Muscle of back (tissue), 11 donors: ENCODE results near the gene VRK2. TPM values are rescaled to one million over a fixed set of nuclear protein-coding genes. Genes with fewer than 3 reads are reported as not detected.
"Not testable (repeated sequence)": the region's sequence is repeated elsewhere in the genome, so short reads cannot be mapped to it uniquely, and the experiment has no call there.

Experiments
- DNase-seq, 3 donors: peaks; one replicate each; pipeline versions ENCODE4 v3.0.0 to v3.0.0-alpha.2; 2013
- polyA plus RNA-seq, 10 donors: library from polyadenylated mRNA; unstranded; fragments of 120-200 nt; gene quantifications; one replicate each; pipeline ENCODE4 v1.2.1, GENCODE V29; 2013; ENCODE audit not compliant: insufficient read length in 10 of 10

VRK2 gene
- polyA plus RNA-seq, 10 donors, result 10.4 to 16.6 (median 15.1) TPM

- no peak for DNase-seq
Measured at GRCh38 chr2:58158481-58158880, 111.9 kb downstream of the VRK2 start.

GRCh38 chr2:58163913-58164312 is 117.3 kb downstream of the VRK2 start:
- DNase-seq, result no peak

GRCh38 chr2:58168130-58168529 is 121.5 kb downstream of the VRK2 start:
- DNase-seq, result not testable (repeated sequence)

- not testable (repeated sequence) for DNase-seq
Measured at GRCh38 chr2:58169845-58170244, 123.2 kb downstream of the VRK2 start.

- not testable (repeated sequence) for DNase-seq
Measured at GRCh38 chr2:58170334-58170933, 123.8 kb downstream of the VRK2 start.

- DNase-seq, result not testable (repeated sequence)
Measured at GRCh38 chr2:58171831-58172230, 125.2 kb downstream of the VRK2 start.

GRCh38 chr2:58177187-58177586 is 130.6 kb downstream of the VRK2 start:
- not testable (repeated sequence) for DNase-seq

GRCh38 chr2:58180175-58180574 is 133.6 kb downstream of the VRK2 start:
- not testable (repeated sequence) for DNase-seq

GRCh38 chr2:58180635-58181034 is 134.0 kb downstream of the VRK2 start:
- no peak for DNase-seq

- no peak for DNase-seq
Measured at GRCh38 chr2:58182527-58182926, 135.9 kb downstream of the VRK2 start.

GRCh38 chr2:58186501-58186900 is 139.9 kb downstream of the VRK2 start:
- no peak for DNase-seq

GRCh38 chr2:58187022-58187421 is 140.4 kb downstream of the VRK2 start:
- DNase-seq, result not testable (repeated sequence)

GRCh38 chr2:58194458-58194857 is 147.9 kb downstream of the VRK2 start:
- DNase-seq, result no peak

GRCh38 chr2:58195662-58196061 is 149.1 kb downstream of the VRK2 start:
- DNase-seq, result no peak

GRCh38 chr2:58197894-58198293 is 151.3 kb downstream of the VRK2 start:
- DNase-seq, result no peak

- no peak for DNase-seq
Measured at GRCh38 chr2:58202404-58202803, 155.8 kb downstream of the VRK2 start.

GRCh38 chr2:58203018-58203417 is 156.4 kb downstream of the VRK2 start:
- no peak for DNase-seq

- no peak for DNase-seq
Measured at GRCh38 chr2:58204195-58204959, 157.8 kb downstream of the VRK2 start.

- no peak for DNase-seq
Measured at GRCh38 chr2:58206785-58207184, 160.2 kb downstream of the VRK2 start.

GRCh38 chr2:58207189-58207588 is 160.6 kb downstream of the VRK2 start:
- DNase-seq, result no peak
